Activated naive CD8-positive, alpha-beta T cell treated with anti-CD3 and anti-CD28 coated beads, Interleukin-2, amount 50 U/mL, for 16 hours (primary cell): ENCODE results near the gene EHD2.

Experiments used
- DNase-seq: peaks from one replicate; pipeline ENCODE4 v3.0.0-alpha.2; 2020; ENCODE audit warnings: low read depth, low spot score

The EHD2 gene

GRCh38 chr19:47691782-47692181, 21.4 kb upstream of the EHD2 start:
- no peak for DNase-seq

GRCh38 chr19:47693489-47693888, 19.7 kb upstream of the EHD2 start:
- DNase-seq: no peak

GRCh38 chr19:47693903-47694302, 19.3 kb upstream of the EHD2 start:
- DNase-seq: no peak

- no peak for DNase-seq
Measured at GRCh38 chr19:47694466-47695273, 18.6 kb upstream of the EHD2 start.

- DNase-seq: no peak
Measured at GRCh38 chr19:47695533-47696262, 17.5 kb upstream of the EHD2 start.

- DNase-seq: no peak
Measured at GRCh38 chr19:47696635-47697034, 16.6 kb upstream of the EHD2 start.

- no peak for DNase-seq
Measured at GRCh38 chr19:47697863-47698609, 15.2 kb upstream of the EHD2 start.

GRCh38 chr19:47698631-47699359, 14.4 kb upstream of the EHD2 start:
- DNase-seq: no peak

GRCh38 chr19:47699360-47699917, 13.8 kb upstream of the EHD2 start:
- no peak for DNase-seq

- no peak for DNase-seq
Measured at GRCh38 chr19:47700934-47701716, 12.1 kb upstream of the EHD2 start.

GRCh38 chr19:47701717-47702552, 11.3 kb upstream of the EHD2 start:
- no peak for DNase-seq

GRCh38 chr19:47702671-47703070, 10.6 kb upstream of the EHD2 start:
- no peak for DNase-seq

- no peak for DNase-seq
Measured at GRCh38 chr19:47703301-47703700, 9.9 kb upstream of the EHD2 start.

GRCh38 chr19:47704024-47704423, 9.2 kb upstream of the EHD2 start:
- DNase-seq: no peak

GRCh38 chr19:47704656-47705055, 8.6 kb upstream of the EHD2 start:
- no peak for DNase-seq

- peak; percentile 59 for DNase-seq
Measured at GRCh38 chr19:47707135-47707925, 5.9 kb upstream of the EHD2 start.

- DNase-seq: no peak
Measured at GRCh38 chr19:47711652-47712242, 1.5 kb upstream of the EHD2 start.

GRCh38 chr19:47714339-47714738, 1.1 kb downstream of the EHD2 start:
- DNase-seq: no peak
